NCI-H2227 treated with DMSO at 0.1 percent for 48 hours (cell line): ENCODE results near the gene PSMB2.

Experiments
- DNase-seq: peaks from one replicate; lab custom pipeline; 2025; lab: John Stamatoyannopoulos, UW

Gene PSMB2

DNA sequence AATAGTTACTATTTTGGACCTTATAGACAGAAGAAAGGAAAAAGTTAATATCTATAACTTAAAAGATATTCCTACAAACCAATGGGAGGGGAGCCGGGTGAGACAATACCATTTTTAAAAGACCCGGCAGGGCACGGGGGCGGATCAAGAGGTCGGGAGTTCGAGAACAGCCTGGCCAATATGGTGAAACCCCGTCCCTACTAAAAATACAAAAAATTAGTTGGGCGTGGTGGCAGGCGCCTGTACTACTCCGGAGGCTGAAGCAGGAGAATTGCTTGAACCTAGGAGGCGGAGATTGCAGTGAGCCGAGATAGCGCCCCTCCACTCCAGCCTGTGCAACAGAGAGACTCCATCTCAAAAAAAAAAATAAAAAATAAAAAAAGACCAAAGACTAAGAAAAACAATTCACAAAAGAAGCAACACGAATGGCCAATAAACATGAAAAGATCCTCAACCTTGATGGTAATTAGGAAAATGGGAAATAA, 1.2 kb upstream of the PSMB2 start:
- peak; percentile 43 for DNase-seq

DNA sequence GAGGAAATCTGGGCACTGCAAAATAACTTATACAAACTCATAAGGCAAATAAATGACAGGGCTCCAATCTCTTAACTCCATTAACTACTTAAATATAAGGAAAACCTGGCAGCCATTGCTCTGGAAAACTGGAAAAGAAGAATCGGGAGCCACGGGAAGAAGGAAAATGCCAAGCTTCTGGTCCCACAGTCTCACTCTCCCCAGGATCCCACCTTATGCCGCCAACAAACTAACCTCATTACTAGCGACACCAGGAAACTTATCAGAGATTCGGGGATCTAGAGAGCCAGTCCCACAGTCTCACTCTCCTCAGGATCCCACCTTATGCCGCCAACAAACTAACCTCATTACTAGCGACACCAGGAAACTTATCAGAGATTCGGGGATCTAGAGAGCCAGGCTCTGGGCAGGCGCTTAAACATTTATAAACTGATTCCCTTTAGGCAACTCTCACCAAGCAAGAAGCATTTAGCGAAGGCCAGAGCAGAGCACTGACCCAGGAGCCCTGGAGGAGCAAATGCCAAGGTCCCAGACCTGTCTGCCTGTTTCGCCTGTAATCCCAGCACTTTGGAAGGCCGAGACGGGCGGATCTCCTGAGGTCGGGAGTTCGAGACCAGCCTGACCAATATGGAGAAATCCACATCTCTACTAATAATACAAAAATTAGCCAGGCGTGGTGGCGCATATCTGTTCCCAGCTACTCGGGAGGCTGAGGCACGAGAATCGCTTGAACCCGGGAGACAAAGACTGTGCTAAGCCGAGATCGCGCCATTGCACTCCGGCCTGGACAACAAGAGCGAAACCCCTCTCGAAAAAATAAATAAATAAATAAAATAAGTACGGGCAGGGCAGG, 720 bp downstream of the PSMB2 start:
- DNase-seq, result no peak

DNA sequence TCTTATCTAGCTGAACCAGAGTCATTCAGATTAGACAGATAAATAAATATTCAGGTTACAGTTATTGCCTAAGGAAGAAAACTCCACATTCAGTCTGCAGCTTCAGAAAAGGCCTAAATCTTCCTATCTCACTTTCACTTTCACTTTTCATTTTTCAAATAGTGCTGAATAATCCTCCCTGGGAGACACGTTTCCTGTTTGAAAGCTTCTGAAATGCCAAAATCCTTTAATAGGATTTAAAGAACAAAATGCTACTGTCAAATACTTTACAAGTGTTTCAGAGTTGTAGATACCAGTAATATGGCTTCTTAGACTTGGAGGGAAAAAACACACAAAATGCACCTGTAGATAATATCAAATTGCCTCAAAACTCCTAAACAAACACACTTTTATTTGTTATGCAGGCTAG, 3.9 kb downstream of the PSMB2 start:
- DNase-seq, result no peak

DNA sequence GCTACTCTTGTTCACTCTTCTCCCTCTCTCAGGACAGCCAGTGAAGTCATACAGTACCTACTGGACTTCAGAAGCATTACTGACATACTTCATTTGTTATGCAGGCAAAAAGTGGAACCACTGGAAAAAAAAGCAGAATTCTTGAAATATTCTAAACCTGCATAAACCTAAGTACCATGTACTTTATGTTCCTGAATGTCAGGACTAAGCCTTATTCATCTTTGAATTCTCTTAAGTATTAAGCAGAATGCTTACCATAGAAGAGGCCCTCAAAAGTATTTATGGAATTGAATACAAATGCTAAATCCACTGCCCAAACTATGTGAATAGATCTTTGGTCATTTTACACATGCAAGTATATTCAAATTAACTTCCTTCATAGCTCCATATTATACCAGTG, 7.8 kb downstream of the PSMB2 start:
- DNase-seq, result no peak

DNA sequence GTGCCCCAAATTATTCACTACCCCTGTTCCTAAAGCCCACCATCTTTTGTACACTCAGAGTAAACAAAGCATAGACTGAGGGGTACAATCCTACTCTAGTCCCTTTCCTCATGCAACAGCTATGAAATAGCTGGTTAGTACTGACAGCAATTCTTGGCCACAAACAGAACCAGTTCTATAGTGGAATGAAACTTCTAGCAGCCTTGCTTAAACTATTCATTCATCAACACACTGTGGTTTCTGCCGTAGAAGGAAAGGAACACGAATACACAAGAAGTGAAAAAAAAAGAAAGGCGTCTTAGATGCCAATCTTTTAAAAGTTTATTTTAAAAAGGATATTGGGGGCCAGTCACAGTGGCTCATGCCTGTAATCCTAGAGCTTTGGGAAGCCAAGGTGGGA, 9.9 kb downstream of the PSMB2 start:
- DNase-seq, result no peak

DNA sequence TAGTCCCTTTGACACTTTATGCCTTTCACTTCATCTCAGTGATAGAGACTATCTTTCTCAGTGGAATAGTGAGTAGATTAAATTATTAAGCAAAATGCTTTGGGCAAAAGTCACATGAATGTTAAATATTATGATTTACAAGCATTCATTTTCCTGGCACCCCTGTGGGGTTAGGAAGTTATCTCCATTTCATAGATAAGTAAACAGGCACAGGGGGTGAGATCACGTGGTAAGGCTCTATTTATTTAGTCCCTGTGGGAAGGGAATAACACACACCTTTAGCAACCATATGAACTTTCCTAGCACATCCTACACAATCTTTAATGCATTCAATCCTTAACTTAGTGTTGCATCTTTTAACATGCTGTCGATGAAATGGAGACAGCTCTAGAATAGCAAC, 12.3 kb downstream of the PSMB2 start:
- no peak for DNase-seq

DNA sequence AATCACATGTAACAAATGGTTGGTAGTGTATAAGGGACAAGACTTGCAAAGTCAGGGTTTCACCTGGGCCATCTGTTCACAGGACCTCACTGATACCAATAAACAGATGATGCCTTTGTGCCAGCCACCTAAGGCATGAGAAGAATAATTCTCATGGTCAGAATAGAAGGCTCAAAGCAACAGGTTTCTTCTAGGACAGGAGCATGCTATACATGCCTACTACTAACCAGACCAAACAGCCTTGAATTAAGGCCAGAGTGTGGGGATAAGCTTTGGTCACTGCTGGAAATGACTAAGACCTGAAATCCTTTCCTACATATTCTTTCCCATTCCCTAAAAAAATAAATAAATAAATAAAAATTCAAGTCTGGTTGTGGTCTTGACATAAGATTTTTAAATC, 17.5 kb downstream of the PSMB2 start:
- DNase-seq, result no peak

DNA sequence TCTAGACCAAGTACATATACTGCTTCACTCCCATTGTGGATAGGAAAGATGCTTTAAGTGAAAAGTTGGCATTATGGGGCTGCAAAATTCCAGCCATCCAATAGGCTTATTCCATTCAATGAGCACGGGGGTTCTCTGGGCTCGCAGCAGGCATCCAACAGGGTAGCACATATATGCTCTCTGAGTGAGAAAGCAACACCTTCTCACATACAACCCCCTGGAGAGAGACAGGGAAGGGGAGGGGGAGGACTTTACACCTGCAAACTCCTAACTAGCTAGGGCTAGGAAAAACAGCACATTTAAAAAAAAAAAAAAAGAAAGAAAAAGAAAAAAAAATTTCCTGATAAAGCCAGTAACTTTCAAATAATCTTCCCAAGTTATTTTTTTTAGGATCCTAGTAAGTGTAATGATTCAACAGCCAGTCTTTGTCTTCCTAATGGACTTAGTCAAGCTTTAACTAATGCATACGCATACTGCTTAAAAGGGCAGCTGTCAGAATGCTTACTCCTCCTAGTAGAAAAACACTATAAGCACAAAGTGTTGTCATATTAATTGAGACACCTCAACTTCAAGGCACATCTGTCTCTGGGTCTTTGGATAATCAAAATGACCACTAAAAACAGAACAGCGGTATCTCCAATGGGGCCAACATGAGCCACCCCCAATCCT, 18.7 kb downstream of the PSMB2 start:
- no peak for DNase-seq

DNA sequence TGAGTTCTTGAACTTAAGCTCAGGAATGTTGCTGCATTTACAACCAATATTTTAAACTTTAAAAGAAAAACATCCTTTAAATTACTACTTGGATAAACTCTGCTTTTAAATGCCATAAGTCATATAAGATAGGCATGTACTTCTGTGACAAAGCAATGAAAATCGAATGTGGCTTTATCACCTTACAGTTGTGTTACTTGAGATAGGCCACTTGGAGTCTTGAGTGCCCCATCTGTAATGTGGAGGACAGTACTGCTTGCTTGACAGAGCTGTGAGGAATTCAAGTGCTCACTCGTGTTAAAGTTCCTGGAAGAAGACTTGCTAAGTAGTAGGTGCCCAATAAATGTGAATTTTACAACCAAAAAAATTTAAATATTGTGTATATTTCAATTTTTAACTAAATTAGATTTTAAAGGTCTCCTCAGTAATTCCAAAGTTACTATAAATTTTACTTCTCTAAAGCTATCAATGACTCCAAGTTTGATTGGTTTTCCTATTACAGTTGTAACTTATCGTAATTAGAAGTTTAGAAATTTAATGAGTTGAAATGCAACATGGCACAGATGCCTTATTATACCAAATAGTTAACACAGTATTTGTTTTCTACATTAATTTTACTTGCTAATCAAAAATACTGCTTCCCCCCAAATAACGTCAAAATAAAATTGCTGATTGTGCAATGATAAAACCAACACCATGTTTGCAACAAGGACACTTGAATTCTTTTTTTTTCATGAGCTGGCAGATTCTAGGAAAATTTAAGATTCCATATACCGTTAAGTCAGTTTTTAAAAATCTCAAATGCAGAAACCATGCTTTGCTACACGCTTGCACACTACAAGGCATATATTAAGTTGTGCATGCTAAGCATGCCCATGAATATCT, 21.8 kb downstream of the PSMB2 start:
- DNase-seq, result no peak

DNA sequence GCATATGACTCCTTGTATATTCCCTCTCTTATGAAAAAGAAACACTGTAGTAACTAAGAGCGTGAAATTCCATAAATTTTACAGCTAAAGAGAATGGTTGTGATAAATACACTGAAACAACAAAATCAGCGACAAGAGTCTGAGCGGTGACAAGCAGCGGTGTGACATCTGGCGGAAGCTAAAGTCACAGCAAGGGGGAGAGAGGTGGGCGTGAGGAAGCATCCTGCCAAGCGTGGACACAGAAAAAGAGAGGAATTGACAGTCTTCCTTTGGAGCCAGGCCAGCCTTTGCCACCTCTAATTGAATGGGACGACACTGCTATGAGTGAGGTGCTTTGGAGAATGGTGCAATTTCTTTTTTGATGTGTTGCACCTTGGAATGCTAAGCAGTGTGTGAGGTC, 25.9 kb downstream of the PSMB2 start:
- DNase-seq, result peak; percentile 20

DNA sequence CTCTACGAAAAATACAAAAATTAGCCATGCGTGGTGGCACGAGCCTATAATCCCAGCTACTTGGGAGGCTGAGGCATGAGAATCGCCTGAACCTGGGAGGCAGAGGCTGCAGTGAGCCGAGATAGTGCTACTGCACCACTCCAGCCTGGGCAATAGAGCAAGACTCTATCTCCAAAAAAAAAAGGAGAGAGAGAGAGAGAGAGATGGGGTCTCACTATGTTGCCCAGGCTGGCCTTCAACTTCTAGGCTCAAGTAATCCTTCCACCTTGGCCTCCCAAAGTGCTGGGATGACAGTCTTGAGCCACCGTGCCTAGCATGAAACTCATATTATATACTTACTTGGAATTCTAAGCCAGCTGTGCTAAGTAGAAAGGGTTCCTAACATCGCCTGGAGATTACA, 29.7 kb downstream of the PSMB2 start:
- no peak for DNase-seq

DNA sequence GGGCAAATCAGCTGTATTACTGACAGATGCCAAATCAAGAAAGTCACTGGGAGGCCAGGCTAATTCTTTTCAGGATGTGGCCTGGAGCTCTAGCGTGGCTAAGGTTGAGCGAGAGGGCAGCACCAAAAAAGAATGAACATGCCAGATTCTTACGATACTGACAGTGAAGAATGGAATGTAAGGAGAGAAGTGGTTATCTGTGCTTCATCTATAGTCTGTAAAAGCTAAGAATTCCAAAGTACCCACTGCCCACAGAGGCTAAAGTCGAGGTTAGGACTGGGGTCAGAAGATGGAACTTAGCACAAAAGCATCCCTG, 35.5 kb downstream of the PSMB2 start:
- no peak for DNase-seq

DNA sequence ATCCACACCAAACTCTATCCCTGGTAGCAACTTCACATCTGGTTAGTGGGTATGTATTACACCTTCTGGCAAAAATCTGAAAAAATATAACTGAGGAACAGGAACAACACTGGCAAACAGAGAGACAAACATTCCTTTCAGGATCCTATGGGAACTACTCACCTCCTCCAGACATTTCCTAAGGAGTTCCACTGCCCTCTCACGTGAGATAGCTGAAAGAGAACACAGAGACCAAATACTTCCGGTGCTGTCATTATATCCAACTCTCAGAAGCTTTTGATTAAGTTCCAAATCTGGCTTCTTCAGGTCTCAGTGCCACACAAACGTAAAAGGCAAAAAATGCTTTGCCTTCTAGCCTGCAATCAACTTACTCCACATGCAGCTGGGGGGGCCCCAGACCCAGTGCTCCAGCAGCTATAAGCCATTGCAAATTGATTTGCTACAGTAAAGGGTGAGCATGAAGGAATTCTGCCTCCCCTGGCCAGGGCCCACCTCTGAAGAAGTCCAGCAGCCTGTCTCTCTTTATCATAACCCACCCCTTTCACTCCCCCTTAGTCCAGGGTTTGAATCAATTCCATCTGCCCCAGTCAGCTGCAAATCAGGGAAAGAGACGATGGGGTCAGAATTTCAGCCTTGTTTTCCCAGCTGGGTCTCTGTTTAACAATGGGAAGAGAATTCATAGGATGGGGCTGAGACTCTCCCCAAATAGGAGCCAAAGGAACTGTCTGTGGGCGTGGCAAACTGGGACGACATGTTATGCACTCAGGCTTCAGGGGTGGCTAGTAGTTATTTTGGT, 36.1 kb downstream of the PSMB2 start:
- no peak for DNase-seq

DNA sequence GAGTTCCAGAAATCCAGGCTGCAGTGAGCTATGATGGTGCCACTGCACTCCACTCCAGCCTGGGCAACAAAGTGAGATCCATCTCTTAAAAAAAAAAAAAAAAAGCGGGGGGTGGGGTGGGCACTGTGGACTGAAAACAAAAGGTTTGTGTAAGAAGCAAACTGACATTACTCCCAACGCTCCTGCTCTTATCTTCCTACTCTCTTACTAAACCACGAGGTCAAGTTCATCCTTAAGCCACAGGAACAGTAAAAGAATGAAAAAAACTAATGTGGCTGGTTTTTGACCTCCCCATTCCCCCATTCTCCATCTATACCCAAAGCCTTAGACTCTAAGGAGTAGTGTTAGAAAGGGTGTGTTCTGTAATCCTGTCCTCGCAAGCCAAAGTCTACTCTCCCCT, 37.4 kb downstream of the PSMB2 start:
- no peak for DNase-seq

DNA sequence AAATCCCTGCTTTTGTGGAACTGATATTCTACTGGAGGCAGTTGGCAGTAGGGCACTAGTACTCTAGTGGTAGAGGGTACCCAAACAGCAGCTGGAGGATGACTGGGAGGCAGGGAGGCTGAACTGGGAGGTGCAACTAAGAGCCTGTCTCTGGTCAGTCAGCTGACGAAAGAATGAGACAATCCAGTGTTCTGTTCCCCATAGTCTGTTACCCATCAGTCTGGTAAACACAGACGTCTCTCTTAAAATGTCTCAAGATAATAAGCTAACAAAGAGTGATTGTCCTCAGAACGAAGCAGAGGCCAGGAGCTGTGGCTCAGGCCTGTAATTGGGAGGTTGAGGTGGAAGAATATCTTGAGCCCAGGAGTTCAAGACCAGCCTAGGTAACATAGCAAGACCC, 37.9 kb downstream of the PSMB2 start:
- no peak for DNase-seq

DNA sequence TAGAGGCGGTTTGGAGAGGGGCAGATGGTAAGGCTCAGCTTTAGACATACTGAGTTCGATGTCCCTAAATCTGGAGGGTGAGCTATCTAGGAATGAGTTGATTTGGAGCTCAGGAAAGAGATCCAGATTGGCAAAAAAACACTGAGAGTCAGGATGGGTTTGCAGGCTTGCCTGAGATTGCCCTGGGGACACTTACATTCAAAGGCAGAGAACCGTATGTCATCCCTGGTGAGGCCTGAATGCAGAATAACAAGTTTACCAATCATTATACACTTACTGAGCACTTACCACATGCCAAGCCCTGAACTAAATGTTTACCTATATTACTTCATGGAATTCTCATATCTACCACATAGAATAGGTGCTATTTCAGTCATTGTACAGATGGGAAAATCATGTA, 40.7 kb downstream of the PSMB2 start:
- no peak for DNase-seq

DNA sequence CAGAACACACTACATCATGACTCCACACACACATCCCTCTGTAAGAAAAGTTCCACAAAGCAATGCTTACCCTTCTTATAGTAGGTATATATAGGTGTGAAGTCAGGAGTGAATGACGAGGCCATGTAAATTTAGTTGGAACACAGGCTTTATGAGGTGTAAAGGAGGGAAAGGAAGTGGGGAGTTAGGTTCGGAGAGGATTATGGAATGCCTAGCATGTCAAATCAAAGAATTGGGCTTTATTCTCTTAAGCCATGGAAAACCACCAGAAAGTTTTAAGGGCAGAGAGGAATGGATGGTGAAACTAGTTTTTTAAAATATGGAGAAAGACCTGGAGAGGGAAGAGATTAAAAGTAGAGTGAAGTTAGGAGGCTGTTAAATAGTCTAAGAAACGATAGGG, 41.9 kb downstream of the PSMB2 start:
- no peak for DNase-seq

GRCh38 chr1:35598895-35599294, 42.4 kb downstream of the PSMB2 start:
- no peak for DNase-seq

DNA sequence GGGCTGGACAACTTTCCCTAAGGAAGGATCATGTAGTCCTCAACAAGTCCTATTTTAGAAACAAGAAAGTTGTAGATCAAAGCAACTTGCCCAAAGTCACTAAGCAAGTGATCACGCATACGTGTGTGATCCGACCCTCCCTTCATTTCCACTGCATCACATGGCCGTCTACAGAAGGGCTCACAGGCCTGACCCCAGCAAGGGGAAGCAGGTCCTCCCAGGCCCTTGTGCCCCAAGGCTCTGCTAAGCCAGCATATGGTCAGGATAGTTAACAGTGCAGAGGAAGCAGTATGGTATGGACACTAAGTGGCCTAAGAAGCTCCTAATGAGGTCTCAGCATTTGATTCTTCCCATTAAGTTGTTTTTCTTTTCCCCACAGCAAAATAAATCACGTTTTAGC, 43.5 kb downstream of the PSMB2 start:
- DNase-seq, result no peak

- DNase-seq, result no peak
Observed at GRCh38 chr1:35595684-35596083, 45.6 kb downstream of the PSMB2 start.

- no peak for DNase-seq
Observed at GRCh38 chr1:35594005-35594760, 47.1 kb downstream of the PSMB2 start.
